Right cardiac atrium (tissue), 5 donors: ENCODE data around the gene TCOF1. TPM values are rescaled to one million over a fixed set of nuclear protein-coding genes. Genes with fewer than 3 reads are reported as not detected.

Source experiments
- ATAC-seq, 2 donors: fragments of 200-7000 bp; cut with Tn5 transposase; one replicate each; pipeline versions ENCODE4 v1.8.0 to v1.9.1; 2020; ENCODE audit warnings: moderate library complexity in 2 of 2, mild to moderate bottlenecking in 1 of 2
- DNase-seq, 3 donors: peaks; one replicate each; pipeline ENCODE4 v3.0.0-alpha.2; 2020
- H3K27ac ChIP-seq: one replicate; pipeline ENCODE4 v1.5.1; 2013; ENCODE audit warnings: mild to moderate bottlenecking, low read length, control low read depth, moderate library complexity
- H3K27me3 ChIP-seq: one replicate; pipeline ENCODE4 v1.6.1; 2013; ENCODE audit not compliant: control insufficient read depth, insufficient read depth
- H3K4me1 ChIP-seq: one replicate; pipeline ENCODE4 v1.6.1; 2013; ENCODE audit warnings: low read length; ENCODE audit not compliant: control insufficient read depth, insufficient read depth
- H3K4me3 ChIP-seq: one replicate; pipeline ENCODE4 v1.5.1; 2013; ENCODE audit warnings: low read length, control low read depth
- H3K9me3 ChIP-seq: one replicate; pipeline ENCODE4 v1.6.1; 2013; ENCODE audit warnings: low read length; ENCODE audit not compliant: control insufficient read depth
- WGBS: extraction: QIAGEN DNeasy Blood & Tissue Kit; methylation state at CpG from one replicate; pipeline ENCODE4 v1.1.7; 2013; 5-methylcytosine and 5-hydroxymethylcytosine counted together
- intact Hi-C, 4 donors: fragments of 100-400 bp; cut with DNase I; formaldehyde crosslinking; loops; one replicate each; pipeline versions ENCODE4 v1.11.0 to v1.14.0; 2022 to 2023
- polyA plus RNA-seq: library from polyadenylated mRNA; stranded (reverse); fragments of 200-250 nt; gene quantifications from one replicate; pipeline ENCODE4 v1.2.3, GENCODE V29; 2013
- total RNA-seq, 4 donors: library from RNA; stranded (reverse); fragmentation: NEBNext Ultra II Directional; extraction: Animal tissue kit (Norgen Biotek cat#: 25700); gene quantifications; one replicate each; pipeline ENCODE4 v1.2.1, GENCODE V29; 2021
- donor health status: healthy with polysubstance abuse.
- donor health status: DM: no; HTN: yes; CAD: no.
- donor health status: DM: no; HTN: no; CAD: no.
- donor health status: DM: no; HTN: yes; CAD: no; lungs with severe emphysema.
- donor health status: DM: yes; HTN: yes; CAD: no.

TCOF1 gene
- total and polyA plus RNA-seq, 5 donors: 11.9 to 22.7 (median 16.6) TPM

DNA sequence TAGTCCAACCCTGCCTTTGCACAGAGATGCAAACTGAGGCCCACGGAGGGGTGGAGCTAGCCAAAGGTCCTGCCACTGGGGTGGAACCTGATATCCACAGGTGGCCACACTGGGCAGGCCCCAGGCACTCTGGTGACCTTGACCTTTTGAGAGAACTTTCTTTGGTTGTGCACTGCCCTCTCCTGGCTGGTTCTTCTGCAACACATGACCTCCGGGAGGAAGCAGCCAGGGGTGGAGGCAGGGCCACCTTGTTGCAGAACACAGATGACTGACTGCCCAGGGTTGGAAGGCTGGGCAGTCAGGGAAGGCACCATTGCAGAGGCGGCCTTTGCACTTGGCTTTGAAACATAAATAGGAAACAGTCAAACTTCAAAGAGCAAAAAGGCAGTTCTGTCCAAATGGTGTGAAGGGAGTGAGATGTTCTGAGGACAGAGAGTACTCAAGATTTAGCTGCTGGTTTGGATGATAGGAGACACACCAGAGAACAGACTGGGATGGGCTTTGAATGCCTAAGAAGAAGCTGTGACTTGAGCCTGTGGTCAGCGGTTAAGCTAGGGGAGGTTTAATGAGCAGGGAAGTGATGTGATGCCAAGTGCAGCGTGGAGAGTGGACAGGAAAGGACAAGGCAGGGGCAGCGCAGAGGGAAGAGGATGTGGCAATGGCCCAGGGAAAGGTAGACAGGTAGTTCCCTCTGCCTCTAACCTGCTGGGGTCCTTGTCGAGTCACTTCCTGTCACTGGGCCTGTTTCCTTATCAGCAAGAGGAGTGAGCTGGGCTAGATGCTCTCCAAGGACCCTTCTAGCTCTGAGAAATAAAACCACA is 6.8 kb upstream of the TCOF1 start:
- H3K27ac ChIP-seq: no peak overlapping the region
- intact Hi-C loops: loop anchor here in 2 of 4 donors (10.0 kb wide), 2 partner anchors 94 to 226 kb away; partner anchors contain the start of gene RPS14 (in 1 of the 2)
- H3K4me1 ChIP-seq: no peaks in the 10 kb centered on the region
- WGBS: 46% methylated on average over 7 of the region's 7 CpGs
- ATAC-seq (peak; percentile 79 to 82), DNase-seq (peak; percentile 55 to 86 (median 74))
- H3K9me3 ChIP-seq: no peaks in the 10 kb centered on the region
- no peak overlapping the region for H3K4me3 ChIP-seq
- H3K27me3 ChIP-seq: no peaks in the 10 kb centered on the region

GRCh38 chr5:150352244-150353031 is 5.1 kb upstream of the TCOF1 start:
- 78% methylated on average over 6 of the region's 6 CpGs for WGBS
- ATAC-seq: no peak
- no peak for DNase-seq
- Histone ChIP-seq H3K4me1 (no peaks in the 10 kb centered on the region), H3K4me3 (no peak overlapping the region), H3K27me3 (no peaks in the 10 kb centered on the region), H3K9me3 (no peaks in the 10 kb centered on the region), H3K27ac (no peak overlapping the region)
- intact Hi-C loops: loop anchor here in 2 of 4 donors (10.0 kb wide), 2 partner anchors 92 to 228 kb away; partner anchors contain the start of gene RPS14 (in 1 of the 2)

DNA sequence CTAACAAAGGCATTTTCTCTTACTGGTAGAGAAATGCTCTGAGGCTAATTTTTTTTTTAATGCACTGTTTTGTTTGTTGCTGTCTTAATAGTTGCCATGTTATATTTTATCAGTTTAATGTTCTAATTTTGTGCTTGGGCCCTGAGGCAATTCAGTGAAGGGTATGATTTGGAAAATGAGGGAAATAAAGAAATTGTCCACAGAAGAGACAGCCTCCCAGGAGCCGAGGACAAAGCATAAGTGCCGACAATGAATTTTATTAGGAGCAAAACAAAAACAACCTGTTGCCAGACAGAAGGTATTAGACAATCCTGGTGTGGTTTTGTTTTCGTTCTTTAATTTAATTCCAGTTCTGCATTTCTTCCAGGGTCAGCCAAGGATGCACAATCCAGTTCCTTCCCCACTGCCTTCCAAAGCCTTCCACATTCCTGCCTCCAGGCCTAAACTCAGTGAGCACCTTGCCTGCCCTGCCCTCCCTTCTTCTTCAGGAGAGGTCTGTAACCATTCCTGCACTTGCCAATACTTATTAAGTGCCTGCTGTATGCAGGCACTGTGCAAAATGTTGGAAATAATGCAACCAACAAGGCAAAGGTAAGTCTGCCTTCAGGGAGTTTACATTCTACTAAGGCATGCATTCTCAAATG is 4.3 kb upstream of the TCOF1 start:
- no peak overlapping the region for H3K27ac ChIP-seq
- no peaks in the 10 kb centered on the region for H3K27me3 ChIP-seq
- WGBS: 71% methylated on average over 3 of the region's 3 CpGs
- ATAC-seq (no peak), DNase-seq (no peak)
- no peaks in the 10 kb centered on the region for H3K9me3 ChIP-seq
- no peaks in the 10 kb centered on the region for H3K4me1 ChIP-seq
- no peak overlapping the region for H3K4me3 ChIP-seq
- intact Hi-C loops: loop anchor here in 2 of 4 donors (10.0 kb wide), 2 partner anchors 92 to 228 kb away; partner anchors contain the start of gene RPS14 (in 1 of the 2)

DNA sequence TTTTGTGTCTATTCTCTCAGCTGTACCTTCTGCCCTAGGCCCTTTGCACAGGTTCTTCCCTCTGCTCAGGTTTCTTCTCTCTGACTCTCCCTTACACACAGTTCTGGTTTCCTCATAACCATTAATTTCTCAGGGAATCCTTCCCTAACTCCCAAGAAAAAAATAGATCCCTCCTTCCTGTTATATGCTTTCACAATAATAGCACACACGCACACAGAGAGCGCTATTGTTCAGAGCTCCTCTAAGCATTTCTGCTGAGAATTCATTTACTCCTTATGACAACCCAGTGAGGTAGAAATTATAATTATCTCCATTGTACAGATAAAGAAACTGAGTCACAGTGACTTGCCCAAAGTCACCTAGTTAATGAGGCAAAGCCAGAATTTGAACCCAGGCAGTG is 1.7 kb upstream of the TCOF1 start:
- no peak overlapping the region for H3K27ac ChIP-seq
- 89% methylated on average over 2 of the region's 2 CpGs for WGBS
- no peaks in the 10 kb centered on the region for H3K4me1 ChIP-seq
- no peak overlapping the region for H3K4me3 ChIP-seq
- no peaks in the 10 kb centered on the region for H3K9me3 ChIP-seq
- intact Hi-C loops: loop anchor here in 2 of 4 donors (10.0 kb wide), 2 partner anchors 89 to 231 kb away; partner anchors contain the start of gene RPS14 (in 1 of the 2)
- H3K27me3 ChIP-seq: no peaks in the 10 kb centered on the region
- no peak for DNase-seq
- no peak for ATAC-seq

GRCh38 chr5:150356575-150357294 is 762 bp upstream of the TCOF1 start:
- peak overlapping the region; percentile 38 for H3K4me3 ChIP-seq
- ATAC-seq (no peak), DNase-seq (no peak)
- no peak overlapping the region for H3K27ac ChIP-seq
- intact Hi-C loops: loop anchor here in 2 of 4 donors (10.0 kb wide), 2 partner anchors 88 to 232 kb away; partner anchors contain the start of gene RPS14 (in 1 of the 2)
- no peaks in the 10 kb centered on the region for H3K9me3 ChIP-seq
- no peaks in the 10 kb centered on the region for H3K4me1 ChIP-seq
- H3K27me3 ChIP-seq: no peaks in the 10 kb centered on the region
- WGBS: 65% methylated on average over 10 of the region's 10 CpGs

- ATAC-seq (no peak), DNase-seq (no peak)
- 55% methylated on average over 23 of the region's 23 CpGs for WGBS
- no peaks in the 10 kb centered on the region for H3K27me3 ChIP-seq
- intact Hi-C loops: loop anchor here in 2 of 4 donors (10.0 kb wide), 2 partner anchors 86 to 234 kb away; partner anchors contain the start of gene RPS14 (in 1 of the 2)
- H3K4me1 ChIP-seq: no peaks in the 10 kb centered on the region
- no peak overlapping the region for H3K27ac ChIP-seq
- no peaks in the 10 kb centered on the region for H3K9me3 ChIP-seq
- H3K4me3 ChIP-seq: peak overlapping the region; percentile 70
Measured at GRCh38 chr5:150358261-150359095, 981 bp downstream of the TCOF1 start.

DNA sequence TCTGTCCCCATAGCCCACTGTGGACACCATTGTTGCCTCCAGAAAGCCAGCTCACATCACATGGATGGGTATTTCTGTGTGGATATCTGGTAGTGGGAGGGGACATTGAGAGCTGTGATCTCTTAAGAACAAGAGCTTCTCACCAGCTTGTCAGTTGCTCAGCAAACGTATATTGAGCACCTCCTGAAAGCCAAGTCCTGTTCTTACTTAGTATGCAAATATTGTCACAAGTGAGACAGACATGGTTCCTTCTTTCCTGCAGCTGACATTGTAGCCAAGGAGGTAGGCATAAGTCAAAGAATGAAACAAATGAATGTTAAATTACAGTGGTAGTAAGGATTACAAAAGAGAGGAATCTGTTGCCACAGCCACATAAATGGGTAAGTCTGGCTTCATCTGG is 3.8 kb downstream of the TCOF1 start:
- H3K4me1 ChIP-seq: no peaks in the 10 kb centered on the region
- WGBS: 79% methylated on average over 1 of the region's 1 CpG

DNA sequence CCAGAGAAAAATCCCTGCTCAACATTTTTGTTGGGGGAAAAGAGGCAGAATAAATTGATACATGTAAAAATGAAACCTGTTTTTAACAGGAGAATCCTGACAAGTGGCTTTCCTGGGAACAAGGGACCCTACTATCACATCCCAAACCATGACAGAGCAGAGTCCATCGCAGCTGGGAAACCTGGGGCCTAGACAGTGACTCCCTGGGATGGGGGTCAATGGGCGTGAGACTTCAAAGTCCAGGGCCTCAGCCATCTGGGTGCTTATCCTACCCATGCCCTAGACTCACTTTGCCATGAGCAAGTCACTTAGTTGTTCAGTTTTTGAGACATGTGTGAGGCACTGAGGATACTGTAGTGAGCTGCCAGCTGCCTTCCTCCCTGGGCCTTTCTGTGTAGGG is 5.7 kb downstream of the TCOF1 start:
- 97% methylated on average over 2 of the region's 2 CpGs for WGBS
- no peaks in the 10 kb centered on the region for H3K4me1 ChIP-seq
- H3K27me3 ChIP-seq: no peaks in the 10 kb centered on the region
- no peak for ATAC-seq
- no peak overlapping the region for H3K27ac ChIP-seq
- no peak overlapping the region for H3K4me3 ChIP-seq
- DNase-seq: no peak
- no peaks in the 10 kb centered on the region for H3K9me3 ChIP-seq
- intact Hi-C loops: no loop called here

More for the DNA sequence above, 3.8 kb downstream of the TCOF1 start:
- Histone ChIP-seq H3K27me3 (no peaks in the 10 kb centered on the region), H3K27ac (no peak overlapping the region), H3K9me3 (no peaks in the 10 kb centered on the region), H3K4me3 (no peak overlapping the region)
- DNase-seq (no peak), ATAC-seq (no peak)
- intact Hi-C loops: no loop called here

- 86% methylated on average over 9 of the region's 9 CpGs for WGBS
- Histone ChIP-seq H3K9me3 (no peaks in the 10 kb centered on the region), H3K27ac (no peak overlapping the region), H3K4me1 (no peaks in the 10 kb centered on the region), H3K4me3 (no peak overlapping the region), H3K27me3 (no peaks in the 10 kb centered on the region)
- ATAC-seq: no peak
- intact Hi-C loops: no loop called here
- no peak for DNase-seq
Measured at GRCh38 chr5:150364004-150364403, 6.5 kb downstream of the TCOF1 start.
